A673 (cell line): ENCODE results near the gene UBAP2L. TPM values are rescaled to one million over a fixed set of nuclear protein-coding genes. Genes with fewer than 3 reads are reported as not detected.
"Not testable (repeated sequence)": the region's sequence is repeated elsewhere in the genome, so short reads cannot be mapped to it uniquely, and the experiment has no call there.

Source experiments
- BruUV-seq: library from RNA; stranded (reverse); fragments of 400-500 nt; replicated peaks from 2 replicates; lab custom pipeline; 2021; lab: Mats Ljungman, UMichigan
- CTCF ChIA-PET: fragments of 300-600 bp; sonication (Branson Sonifier 250); formaldehyde crosslinking; loops from one replicate; lab custom pipeline; 2022; ENCODE audit warnings: antibody characterized with exemption; lab: Charles Lee
- POLR2A ChIA-PET: fragments of 300-600 bp; sonication (Branson Sonifier 250); formaldehyde crosslinking; loops from one replicate; lab custom pipeline; 2022; ENCODE audit warnings: antibody characterized with exemption; ENCODE audit not compliant: low non-redundant PET; lab: Charles Lee
- DNase-seq: peaks from one replicate; pipeline ENCODE4 v3.0.0-alpha.2; 2015; ENCODE audit warnings: low spot score
- H3K27ac ChIP-seq: fragments of 200-600 bp; sonication (generic); 2 replicates; pipeline ENCODE4 v1.5.1; 2016; ENCODE audit warnings: mixed run types, low read depth, mild to moderate bottlenecking, mixed read lengths, antibody characterized with exemption, low read length; ENCODE audit not compliant: poor library complexity, severe bottlenecking
- H3K27me3 ChIP-seq: fragments of 200-600 bp; sonication (generic); replicated peaks from 2 replicates; pipeline ENCODE4 v1.6.1; 2017; ENCODE audit warnings: mixed run types, low read depth, mild to moderate bottlenecking, mixed read lengths, antibody characterized with exemption, low read length; ENCODE audit not compliant: insufficient read depth, poor library complexity
- H3K36me3 ChIP-seq: fragments of 200-600 bp; sonication (generic); 2 replicates; pipeline ENCODE4 v1.6.1; 2016; ENCODE audit warnings: mixed run types, mild to moderate bottlenecking, mixed read lengths, antibody characterized with exemption, low read length; ENCODE audit not compliant: insufficient read depth, poor library complexity, severe bottlenecking
- H3K4me1 ChIP-seq: fragments of 200-600 bp; sonication (generic); 2 replicates; pipeline ENCODE4 v1.6.1; 2017; ENCODE audit warnings: mixed run types, mild to moderate bottlenecking, mixed read lengths, antibody characterized with exemption, low read length; ENCODE audit not compliant: insufficient read depth, poor library complexity, severe bottlenecking
- H3K4me3 ChIP-seq: fragments of 200-600 bp; sonication (generic); 2 replicates; pipeline ENCODE4 v1.5.1; 2016; ENCODE audit warnings: low read depth, mixed run types, mild to moderate bottlenecking, mixed read lengths, low read length; ENCODE audit not compliant: poor library complexity, severe bottlenecking
- H3K9me3 ChIP-seq: fragments of 200-600 bp; sonication (generic); 2 replicates; pipeline ENCODE4 v1.6.1; 2016; ENCODE audit warnings: mixed run types, low read depth, mild to moderate bottlenecking, mixed read lengths, antibody characterized with exemption, low read length; ENCODE audit not compliant: poor library complexity, severe bottlenecking
- CTCF ChIP-seq: fragments of 300-800, 200-600 bp; sonication (generic); conservative IDR thresholded peaks from 2 replicates; pipeline ENCODE4 v1.5.1; 2017; ENCODE audit warnings: low read depth, mild to moderate bottlenecking, antibody characterized with exemption, low read length, moderate library complexity, mixed read lengths
- EZH2 ChIP-seq: fragments of 200-600 bp; sonication (generic); IDR thresholded peaks from 2 replicates; pipeline ENCODE4 v1.6.1; 2017; ENCODE audit warnings: borderline replicate concordance, low read depth, mild to moderate bottlenecking, mixed read lengths, antibody characterized with exemption, low read length; ENCODE audit not compliant: poor library complexity, severe bottlenecking
- intact Hi-C: fragments of 100-400 bp; cut with micrococcal nuclease; formaldehyde crosslinking; loops from one replicate; pipeline ENCODE4 v1.10.0; 2022; ENCODE audit not compliant: unreplicated experiment
- total RNA-seq: library from RNA; stranded (reverse); gene quantifications from 2 replicates; pipeline ENCODE4 v1.2.3, GENCODE V29; 2021

Gene UBAP2L
- total RNA-seq, 1 experiment from 2014 or later: 269 TPM

- POLR2A ChIA-PET: no interaction called here
- Histone ChIP-seq H3K4me3 (no peak overlapping the region), H3K9me3 (no peaks in the 10 kb centered on the region), H3K4me1 (no peaks in the 10 kb centered on the region), H3K36me3 (no peaks in the 10 kb centered on the region), H3K27me3 (no peaks in the 10 kb centered on the region), H3K27ac (no peak overlapping the region)
- no peak for TF ChIP-seq CTCF
- TF ChIP-seq EZH2: no peak
- BruUV-seq: no TSS peak
- intact Hi-C loops: no loop called here
- no peak for DNase-seq
- CTCF ChIA-PET: no interaction called here
These were observed 84.0 kb downstream of the UBAP2L start for GRCh38 chr1:154304664-154305337.

GRCh38 chr1:154306151-154306550 is 85.4 kb downstream of the UBAP2L start:
- no TSS peak for BruUV-seq
- no peak for TF ChIP-seq EZH2
- TF ChIP-seq CTCF: no peak
- Histone ChIP-seq H3K4me3 (no peak overlapping the region), H3K36me3 (no peaks in the 10 kb centered on the region), H3K27ac (no peak overlapping the region), H3K27me3 (no peaks in the 10 kb centered on the region), H3K9me3 (no peaks in the 10 kb centered on the region), H3K4me1 (no peaks in the 10 kb centered on the region)
- ChIA-PET CTCF (no interaction called here), POLR2A (no interaction called here)
- intact Hi-C loops: no loop called here
- no peak for DNase-seq

GRCh38 chr1:154307670-154308270 is 87.0 kb downstream of the UBAP2L start:
- H3K4me1 ChIP-seq, POLR2A ChIA-PET, H3K9me3 ChIP-seq, CTCF ChIA-PET, DNase-seq, H3K36me3 ChIP-seq, H3K27me3 ChIP-seq, intact Hi-C loops, BruUV-seq, H3K27ac ChIP-seq, H3K4me3 ChIP-seq: not testable (repeated sequence)

DNA sequence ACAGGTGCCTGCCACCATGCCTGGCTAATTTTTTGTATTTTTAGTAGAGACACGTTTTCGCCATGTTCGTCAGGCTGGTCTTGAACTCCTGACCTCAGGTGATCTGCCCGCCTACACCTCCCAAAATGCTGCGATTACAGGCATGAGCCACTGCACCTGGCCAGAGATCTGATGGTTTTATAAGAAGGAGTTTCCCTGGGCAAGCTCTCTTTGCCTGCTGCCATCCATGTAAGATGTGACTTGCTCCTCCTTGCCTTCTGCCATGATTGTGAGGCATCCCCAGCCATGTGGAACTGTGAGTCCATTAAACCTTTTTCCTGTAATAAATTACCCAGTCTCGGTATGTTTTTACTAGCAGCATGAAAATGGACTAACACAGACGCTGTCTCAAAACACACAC is 88.4 kb downstream of the UBAP2L start:
- H3K27me3 ChIP-seq, DNase-seq, BruUV-seq, H3K27ac ChIP-seq, H3K36me3 ChIP-seq, H3K4me3 ChIP-seq, H3K9me3 ChIP-seq, H3K4me1 ChIP-seq, POLR2A ChIA-PET, intact Hi-C loops, CTCF ChIA-PET: not testable (repeated sequence)

- H3K36me3 ChIP-seq, H3K4me1 ChIP-seq, DNase-seq, POLR2A ChIA-PET, H3K27me3 ChIP-seq, CTCF ChIA-PET, BruUV-seq, intact Hi-C loops, H3K27ac ChIP-seq, H3K4me3 ChIP-seq: not testable (repeated sequence)
- peaks cover 13% of the 10 kb centered on the region for H3K9me3 ChIP-seq
These were observed 91.7 kb downstream of the UBAP2L start for GRCh38 chr1:154312229-154313065.
